Thyroid gland (tissue), 4 donors: Measurements from ENCODE around the gene ELAVL1. TPM values are rescaled to one million over a fixed set of nuclear protein-coding genes. Genes with fewer than 3 reads are reported as not detected.

ENCODE experiments used
- DNase-seq, 2 donors: peaks; one replicate each; pipeline ENCODE4 v3.0.0-alpha.2; 2019
- H3K27ac ChIP-seq, 3 donors: fragments of 200-600 bp; sonication (generic); 1 replicate in 2 of 3; 2 replicates in 1 of 3; pipeline ENCODE4 v1.5.1; 2016 to 2019; ENCODE audit warnings: mild to moderate bottlenecking in 1 of 3, moderate library complexity in 1 of 3
- H3K27me3 ChIP-seq: fragments of 200-600 bp; sonication (generic); one replicate; pipeline ENCODE4 v1.5.1; 2019
- H3K36me3 ChIP-seq, 2 donors: fragments of 200-600 bp; sonication (generic); one replicate each; pipeline ENCODE4 v1.5.1; 2016 to 2019
- H3K4me1 ChIP-seq, 2 donors: fragments of 200-600 bp; sonication (generic); one replicate each; pipeline ENCODE4 v1.5.1; 2017 to 2019
- H3K4me3 ChIP-seq, 3 donors: fragments of 200-600 bp; sonication (generic); replicated peaks in 1 of 3; 1 replicate in 2 of 3; 2 replicates in 1 of 3; pipeline ENCODE4 v1.5.1; 2016; ENCODE audit warnings: mild to moderate bottlenecking in 1 of 3
- H3K9me3 ChIP-seq: fragments of 200-600 bp; sonication (generic); one replicate; pipeline ENCODE4 v1.5.1; 2017
- POLR2A ChIP-seq, 2 donors: fragments of 450-650 bp; IDR thresholded peaks; one replicate each; pipeline ENCODE4 v1.6.1; 2017; ENCODE audit warnings: antibody characterized with exemption in 2 of 2, mild to moderate bottlenecking in 2 of 2, moderate library complexity in 1 of 2
- WGBS, 2 donors: methylation state at CpG; one replicate each; pipeline ENCODE4 v1.1.5; 2017; 5-methylcytosine and 5-hydroxymethylcytosine counted together
- intact Hi-C: fragments of 100-400 bp; cut with DNase I; formaldehyde crosslinking; loops from one replicate; pipeline ENCODE4 v1.15.1; 2023
- total RNA-seq, 4 donors: library from RNA; depleted of rRNA; stranded (reverse); fragments of >200 nt; gene quantifications; one replicate each; pipeline ENCODE4 v1.2.3, GENCODE V29; 2016
- TF ChIP-seq, protein P1 (sequence below), 6 experiments: fragments of 200-600 bp in 3 of 6; fragments of 450-650 bp in 3 of 6; sonication (generic) in 3 of 6; IDR thresholded peaks; one replicate each; pipeline ENCODE4 v1.5.1; 2016 to 2019; ENCODE audit warnings: antibody characterized with exemption in 6 of 6, mild to moderate bottlenecking in 2 of 6, inconsistent platforms in 1 of 6, moderate library complexity in 1 of 6

The ELAVL1 gene
- total RNA-seq, 4 donors from 2014 or later = 24.2 to 46.7 (median 42.4) TPM

DNA sequence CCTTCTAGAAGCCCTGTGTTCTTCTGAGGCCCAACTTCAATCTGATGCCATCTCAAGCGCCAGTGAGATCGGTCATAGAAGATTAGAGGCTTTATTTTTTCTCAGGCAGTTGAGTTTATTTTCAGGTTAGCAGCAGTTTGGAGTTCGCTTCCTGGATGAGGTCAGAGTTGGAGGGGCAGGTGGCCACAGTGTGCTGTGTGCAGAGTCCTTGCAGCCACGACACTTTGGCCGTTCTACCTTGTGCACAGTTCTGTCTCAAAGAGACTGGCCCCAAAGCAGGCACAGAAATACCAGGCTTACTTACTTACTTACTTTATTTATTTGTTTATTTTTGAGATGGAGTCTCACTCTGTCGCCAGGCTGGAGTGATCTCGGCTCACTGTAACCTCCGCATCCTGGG lies 15.9 kb upstream of the ELAVL1 start:
- no peak for DNase-seq
- no peak overlapping the region for H3K4me3 ChIP-seq
- no peaks in the 10 kb centered on the region for H3K36me3 ChIP-seq
- WGBS, 2 donors = 90 to 93% methylated on average over 8 of the region's 8 CpGs
- intact Hi-C loops = no loop called here
- no peak overlapping the region for H3K27ac ChIP-seq
- H3K4me1 ChIP-seq = no peaks in the 10 kb centered on the region
- TF ChIP-seq, protein P1, sequence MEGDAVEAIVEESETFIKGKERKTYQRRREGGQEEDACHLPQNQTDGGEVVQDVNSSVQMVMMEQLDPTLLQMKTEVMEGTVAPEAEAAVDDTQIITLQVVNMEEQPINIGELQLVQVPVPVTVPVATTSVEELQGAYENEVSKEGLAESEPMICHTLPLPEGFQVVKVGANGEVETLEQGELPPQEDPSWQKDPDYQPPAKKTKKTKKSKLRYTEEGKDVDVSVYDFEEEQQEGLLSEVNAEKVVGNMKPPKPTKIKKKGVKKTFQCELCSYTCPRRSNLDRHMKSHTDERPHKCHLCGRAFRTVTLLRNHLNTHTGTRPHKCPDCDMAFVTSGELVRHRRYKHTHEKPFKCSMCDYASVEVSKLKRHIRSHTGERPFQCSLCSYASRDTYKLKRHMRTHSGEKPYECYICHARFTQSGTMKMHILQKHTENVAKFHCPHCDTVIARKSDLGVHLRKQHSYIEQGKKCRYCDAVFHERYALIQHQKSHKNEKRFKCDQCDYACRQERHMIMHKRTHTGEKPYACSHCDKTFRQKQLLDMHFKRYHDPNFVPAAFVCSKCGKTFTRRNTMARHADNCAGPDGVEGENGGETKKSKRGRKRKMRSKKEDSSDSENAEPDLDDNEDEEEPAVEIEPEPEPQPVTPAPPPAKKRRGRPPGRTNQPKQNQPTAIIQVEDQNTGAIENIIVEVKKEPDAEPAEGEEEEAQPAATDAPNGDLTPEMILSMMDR (IDR thresholded peaks at IDR 0.05) = no peak
- no peak for TF ChIP-seq POLR2A (IDR thresholded peaks at IDR 0.05)
- no peaks in the 10 kb centered on the region for H3K9me3 ChIP-seq
- H3K27me3 ChIP-seq = no peaks in the 10 kb centered on the region

DNA sequence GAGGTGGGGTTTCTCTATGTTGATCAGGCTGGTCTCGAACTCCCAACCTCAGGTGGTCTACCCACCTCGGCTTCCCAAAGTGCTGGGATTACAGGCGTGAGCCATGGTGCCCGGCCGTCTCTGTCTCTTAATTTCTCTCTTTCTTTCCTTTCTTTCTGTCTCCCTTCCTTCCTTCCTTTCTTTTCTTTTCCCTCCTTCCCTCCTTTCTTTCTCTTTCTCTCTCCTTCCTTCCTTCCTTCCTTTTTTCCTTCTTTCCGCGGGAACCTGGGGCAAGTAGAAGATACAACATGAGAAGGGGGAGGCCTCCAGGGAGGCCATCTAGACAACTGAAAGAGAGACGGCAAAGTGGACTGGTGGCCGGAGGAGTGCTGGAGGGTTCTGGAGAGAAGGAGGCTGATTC lies 15.2 kb upstream of the ELAVL1 start:
- H3K4me1 ChIP-seq = no peaks in the 10 kb centered on the region
- DNase-seq = no peak
- no peaks in the 10 kb centered on the region for H3K36me3 ChIP-seq
- intact Hi-C loops = no loop called here
- H3K4me3 ChIP-seq = no peak overlapping the region
- no peak overlapping the region for H3K27ac ChIP-seq
- no peaks in the 10 kb centered on the region for H3K9me3 ChIP-seq
- TF ChIP-seq POLR2A (IDR thresholded peaks at IDR 0.05) = no peak
- TF ChIP-seq, protein P1 (IDR thresholded peaks at IDR 0.05) = no peak
- 78 to 80% methylated on average over 9 of the region's 9 CpGs for WGBS, 2 donors
- H3K27me3 ChIP-seq = no peaks in the 10 kb centered on the region

DNA sequence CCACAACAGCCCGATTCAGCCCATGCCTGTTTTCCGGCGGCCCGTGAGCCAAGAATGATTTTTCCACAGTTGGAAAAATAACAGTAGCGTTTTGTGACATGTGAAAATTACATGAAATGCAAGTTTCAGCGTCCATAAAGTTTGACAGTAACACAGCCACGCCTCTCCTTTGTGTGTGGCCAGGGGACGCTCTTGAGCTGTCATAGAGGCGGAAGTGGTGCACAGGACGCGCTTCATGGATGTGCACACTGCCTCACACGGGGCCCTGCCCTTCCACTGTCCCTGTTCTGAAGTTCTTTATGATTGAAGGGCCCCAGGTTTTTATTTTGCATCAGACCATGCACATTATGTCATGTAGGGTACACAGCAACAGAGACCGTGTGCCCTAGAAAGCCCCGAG lies 12.4 kb upstream of the ELAVL1 start:
- peak in 1 of 2 donors; percentile 5 for DNase-seq
- 75 to 80% methylated on average over 14 of the region's 14 CpGs for WGBS, 2 donors
- Histone ChIP-seq H3K4me3 (no peak overlapping the region), H3K27ac (no peak overlapping the region), H3K27me3 (no peaks in the 10 kb centered on the region), H3K36me3 (no peaks in the 10 kb centered on the region), H3K9me3 (no peaks in the 10 kb centered on the region), H3K4me1 (no peaks in the 10 kb centered on the region)
- intact Hi-C loops = no loop called here
- TF ChIP-seq, protein P1 (IDR thresholded peaks at IDR 0.05) = no peak
- TF ChIP-seq POLR2A (IDR thresholded peaks at IDR 0.05) = no peak

DNA sequence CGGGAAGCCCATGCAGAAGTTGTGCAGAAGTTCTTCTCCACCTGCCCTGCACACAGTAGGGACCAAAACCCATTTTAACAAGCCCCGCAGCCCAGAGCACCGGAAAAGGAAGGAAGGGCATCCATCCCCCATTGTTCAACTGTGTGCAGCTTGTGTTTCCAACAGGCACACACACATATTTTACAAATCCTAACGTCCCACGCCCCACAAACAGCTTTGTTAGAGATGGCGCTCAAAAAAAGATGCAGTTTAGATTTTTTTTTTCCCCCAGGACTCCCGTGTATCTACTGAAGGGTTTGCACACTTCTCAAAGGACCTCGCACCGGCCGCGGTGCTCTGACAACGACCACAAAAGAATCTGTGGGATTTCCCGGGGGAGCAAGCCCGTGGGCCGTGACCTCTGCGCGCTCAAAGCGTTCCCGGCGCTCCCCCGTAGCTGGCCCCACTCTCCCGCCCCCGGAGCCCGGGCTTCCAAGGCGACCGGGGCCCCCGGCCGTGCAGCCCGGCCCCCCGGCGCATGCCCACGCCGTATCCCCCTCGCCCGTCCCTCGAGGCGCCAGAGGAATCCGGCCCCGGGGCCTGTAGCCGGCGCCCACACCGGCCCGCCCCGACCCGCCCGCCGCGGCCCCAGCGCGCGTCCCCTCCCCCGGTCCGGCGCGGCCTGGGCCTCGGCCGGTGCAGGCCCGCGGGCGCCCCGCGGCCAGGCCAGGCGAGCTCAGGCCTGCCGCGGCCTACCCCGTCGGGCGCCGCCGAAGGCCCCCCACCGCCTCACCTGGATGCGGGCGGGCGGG lies 523 bp downstream of the ELAVL1 start:
- H3K36me3 ChIP-seq = no peaks in the 10 kb centered on the region
- H3K27me3 ChIP-seq = no peaks in the 10 kb centered on the region
- H3K9me3 ChIP-seq = no peaks in the 10 kb centered on the region
- peak in 1 of 2 donors; percentile 21 for DNase-seq
- H3K4me1 ChIP-seq = peaks cover 38 to 39% of the 10 kb centered on the region in 2 donors
- intact Hi-C loops = loop anchor here (5.0 to 10.0 kb wide), 2 partner anchors 58 to 250 kb away; no protein-coding TSS in a partner anchor
- H3K27ac ChIP-seq = peak overlapping the region in 1 of 3 donors; percentile 66
- H3K4me3 ChIP-seq = peak overlapping the region; percentile 54 to 70 (median 58)
- WGBS, 2 donors = 1% methylated on average over 12 to 20 of the region's 74 CpGs
- TF ChIP-seq, protein P1 (IDR thresholded peaks at IDR 0.05) = no peak
- TF ChIP-seq POLR2A (IDR thresholded peaks at IDR 0.05) = no peak

DNA sequence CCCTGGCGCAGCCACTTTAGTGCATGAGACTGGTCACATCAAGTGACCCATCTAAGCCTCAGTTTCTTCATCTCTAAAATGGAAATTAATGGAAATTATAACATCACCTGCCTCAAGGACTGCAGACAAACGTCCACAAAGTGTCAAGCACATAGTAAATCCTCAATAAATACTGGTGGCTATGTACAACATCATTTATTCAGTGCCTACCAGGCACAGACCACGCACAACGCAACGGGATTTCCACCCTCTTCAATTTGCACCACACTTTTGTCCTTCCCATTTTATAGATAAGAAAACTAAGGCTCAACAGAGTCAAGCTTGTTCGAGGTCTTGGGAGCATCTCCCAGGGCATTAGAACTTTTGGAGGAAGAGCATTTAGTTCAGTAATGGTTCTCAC lies 1.4 kb downstream of the ELAVL1 start:
- Histone ChIP-seq H3K36me3 (no peaks in the 10 kb centered on the region), H3K27me3 (no peaks in the 10 kb centered on the region), H3K27ac (no peak overlapping the region), H3K4me3 (peak overlapping the region in 1 of 3 donors; percentile 70), H3K9me3 (no peaks in the 10 kb centered on the region), H3K4me1 (peaks cover 47 to 49% of the 10 kb centered on the region in 2 donors)
- intact Hi-C loops = loop anchor here (5.0 to 10.0 kb wide), 2 partner anchors 57 to 251 kb away; no protein-coding TSS in a partner anchor
- 59 to 75% methylated on average over 6 of the region's 6 CpGs for WGBS, 2 donors
- TF ChIP-seq POLR2A (IDR thresholded peaks at IDR 0.05) = no peak
- TF ChIP-seq, protein P1 (IDR thresholded peaks at IDR 0.05) = no peak
- no peak for DNase-seq
